ENCODE results near the gene LILRA5. TPM values are rescaled to one million over a fixed set of nuclear protein-coding genes. Genes with fewer than 3 reads are reported as not detected.

Gene LILRA5
- total RNA-seq, 1 experiment from 2014 or later = not detected

DNA sequence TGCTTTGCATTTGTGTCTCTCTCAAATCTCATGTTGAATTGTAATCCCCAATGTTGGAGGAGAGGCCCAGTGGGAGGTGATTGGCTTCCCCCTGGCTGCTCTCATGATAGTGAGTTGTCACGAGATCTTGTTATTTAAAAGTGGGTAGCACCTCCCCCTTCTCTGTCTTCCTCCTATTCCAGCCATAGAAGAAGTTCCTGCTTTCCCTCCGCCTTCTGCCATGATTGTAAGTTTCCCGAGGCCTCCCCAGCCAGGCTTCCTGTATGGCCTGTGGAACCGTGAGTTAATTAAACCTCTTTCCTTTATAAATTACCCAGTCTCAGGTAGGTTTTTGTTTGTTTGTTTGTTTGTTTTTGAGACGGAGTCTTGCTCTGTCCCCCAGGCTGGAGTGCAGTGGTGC lies 22.2 kb upstream of the LILRA5 start:
- POLR2A ChIA-PET (ENCODE audit: low non-redundant PET) = no interaction called here
- H3K27me3 ChIP-seq (replicated peaks; ENCODE audit: insufficient read depth, low read depth, low read length, poor library complexity) = no peaks in the 10 kb centered on the region
- no peak overlapping the region for H3K4me3 ChIP-seq (ENCODE audit: low read depth, low read length, poor library complexity, severe bottlenecking)
- BruUV-seq (replicated peaks) = no TSS peak
- DNase-seq (ENCODE audit: low spot score) = no peak
- intact Hi-C loops (cut with micrococcal nuclease; ENCODE audit: unreplicated experiment) = no loop called here
- CTCF ChIA-PET = no interaction called here
- no peaks in the 10 kb centered on the region for H3K4me1 ChIP-seq (ENCODE audit: insufficient read depth, low read length, poor library complexity, severe bottlenecking)
- no peak overlapping the region for H3K27ac ChIP-seq (ENCODE audit: low read depth, low read length, poor library complexity, severe bottlenecking)
- H3K9me3 ChIP-seq (ENCODE audit: low read depth, low read length, poor library complexity, severe bottlenecking) = no peaks in the 10 kb centered on the region
- TF ChIP-seq, protein P1, sequence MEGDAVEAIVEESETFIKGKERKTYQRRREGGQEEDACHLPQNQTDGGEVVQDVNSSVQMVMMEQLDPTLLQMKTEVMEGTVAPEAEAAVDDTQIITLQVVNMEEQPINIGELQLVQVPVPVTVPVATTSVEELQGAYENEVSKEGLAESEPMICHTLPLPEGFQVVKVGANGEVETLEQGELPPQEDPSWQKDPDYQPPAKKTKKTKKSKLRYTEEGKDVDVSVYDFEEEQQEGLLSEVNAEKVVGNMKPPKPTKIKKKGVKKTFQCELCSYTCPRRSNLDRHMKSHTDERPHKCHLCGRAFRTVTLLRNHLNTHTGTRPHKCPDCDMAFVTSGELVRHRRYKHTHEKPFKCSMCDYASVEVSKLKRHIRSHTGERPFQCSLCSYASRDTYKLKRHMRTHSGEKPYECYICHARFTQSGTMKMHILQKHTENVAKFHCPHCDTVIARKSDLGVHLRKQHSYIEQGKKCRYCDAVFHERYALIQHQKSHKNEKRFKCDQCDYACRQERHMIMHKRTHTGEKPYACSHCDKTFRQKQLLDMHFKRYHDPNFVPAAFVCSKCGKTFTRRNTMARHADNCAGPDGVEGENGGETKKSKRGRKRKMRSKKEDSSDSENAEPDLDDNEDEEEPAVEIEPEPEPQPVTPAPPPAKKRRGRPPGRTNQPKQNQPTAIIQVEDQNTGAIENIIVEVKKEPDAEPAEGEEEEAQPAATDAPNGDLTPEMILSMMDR (conservative IDR thresholded peaks at IDR 0.05; ENCODE audit: low read depth, low read length) = no peak
- TF ChIP-seq EZH2 (IDR thresholded peaks at IDR 0.05; ENCODE audit: borderline replicate concordance, low read depth, low read length, poor library complexity, severe bottlenecking) = no peak
- no peaks in the 10 kb centered on the region for H3K36me3 ChIP-seq (ENCODE audit: insufficient read depth, low read length, poor library complexity, severe bottlenecking)

GRCh38 chr19:54333586-54334298 lies 20.8 kb upstream of the LILRA5 start:
- no peaks in the 10 kb centered on the region for H3K36me3 ChIP-seq (ENCODE audit: insufficient read depth, low read length, poor library complexity, severe bottlenecking)
- intact Hi-C loops (cut with micrococcal nuclease; ENCODE audit: unreplicated experiment) = no loop called here

DNA sequence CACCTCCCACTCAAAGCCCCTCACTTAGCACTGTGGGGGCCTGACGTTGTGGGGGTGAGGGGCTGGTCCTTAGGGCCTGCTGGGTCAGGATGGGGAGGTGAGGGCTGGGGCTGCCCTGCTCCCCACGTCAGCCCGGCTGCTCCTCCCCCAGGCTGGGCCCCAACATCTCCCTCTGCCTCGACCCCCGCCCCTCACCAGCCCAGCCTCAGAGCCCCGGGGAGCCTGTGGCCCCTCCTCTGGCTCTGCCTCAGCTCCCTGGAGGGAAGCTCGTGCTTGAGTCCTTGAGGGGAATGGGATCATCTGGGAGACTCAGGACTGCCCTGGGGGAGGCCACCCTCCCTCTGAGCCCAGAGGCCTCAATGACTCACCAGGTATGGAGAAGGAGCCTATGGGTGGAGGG lies 19.2 kb upstream of the LILRA5 start:
- Histone ChIP-seq H3K4me3 (ENCODE audit: low read depth, low read length, poor library complexity, severe bottlenecking) (no peak overlapping the region), H3K27ac (ENCODE audit: low read depth, low read length, poor library complexity, severe bottlenecking) (no peak overlapping the region), H3K27me3 (replicated peaks; ENCODE audit: insufficient read depth, low read depth, low read length, poor library complexity) (no peaks in the 10 kb centered on the region), H3K36me3 (ENCODE audit: insufficient read depth, low read length, poor library complexity, severe bottlenecking) (no peaks in the 10 kb centered on the region), H3K9me3 (ENCODE audit: low read depth, low read length, poor library complexity, severe bottlenecking) (no peaks in the 10 kb centered on the region), H3K4me1 (ENCODE audit: insufficient read depth, low read length, poor library complexity, severe bottlenecking) (no peaks in the 10 kb centered on the region)
- no TSS peak for BruUV-seq (replicated peaks)
- POLR2A ChIA-PET (ENCODE audit: low non-redundant PET) = no interaction called here
- no peak for DNase-seq (ENCODE audit: low spot score)
- intact Hi-C loops (cut with micrococcal nuclease; ENCODE audit: unreplicated experiment) = no loop called here
- CTCF ChIA-PET = no interaction called here
- TF ChIP-seq, protein P1 (conservative IDR thresholded peaks at IDR 0.05; ENCODE audit: low read depth, low read length) = no peak
- TF ChIP-seq EZH2 (IDR thresholded peaks at IDR 0.05; ENCODE audit: borderline replicate concordance, low read depth, low read length, poor library complexity, severe bottlenecking) = no peak

More at GRCh38 chr19:54333586-54334298, 20.8 kb upstream of the LILRA5 start:
- no TSS peak for BruUV-seq (replicated peaks)
- POLR2A ChIA-PET (ENCODE audit: low non-redundant PET) = interaction anchor here (0.5 kb wide), 1 partner anchor 99 kb away, joined by 3 read pairs; no protein-coding TSS in a partner anchor
- H3K4me3 ChIP-seq (ENCODE audit: low read depth, low read length, poor library complexity, severe bottlenecking) = no peak overlapping the region
- no peak overlapping the region for H3K27ac ChIP-seq (ENCODE audit: low read depth, low read length, poor library complexity, severe bottlenecking)
- no peak for DNase-seq (ENCODE audit: low spot score)
- H3K27me3 ChIP-seq (replicated peaks; ENCODE audit: insufficient read depth, low read depth, low read length, poor library complexity) = no peaks in the 10 kb centered on the region
- H3K4me1 ChIP-seq (ENCODE audit: insufficient read depth, low read length, poor library complexity, severe bottlenecking) = no peaks in the 10 kb centered on the region
- H3K9me3 ChIP-seq (ENCODE audit: low read depth, low read length, poor library complexity, severe bottlenecking) = no peaks in the 10 kb centered on the region
- CTCF ChIA-PET = no interaction called here
- no peak for TF ChIP-seq EZH2 (IDR thresholded peaks at IDR 0.05; ENCODE audit: borderline replicate concordance, low read depth, low read length, poor library complexity, severe bottlenecking)
- TF ChIP-seq, protein P1 (conservative IDR thresholded peaks at IDR 0.05; ENCODE audit: low read depth, low read length) = no peak
